Panc1 (cell line): Measurements from ENCODE around the gene PNP. TPM values are rescaled to one million over a fixed set of nuclear protein-coding genes. Genes with fewer than 3 reads are reported as not detected.

Source experiments
- ATAC-seq: fragments of 200-7000 bp; cut with Tn5 transposase; 2 replicates; pipeline ENCODE4 v1.9.1; 2020; ENCODE audit warnings: mild to moderate bottlenecking, moderate library complexity
- BruUV-seq: library from RNA; stranded (reverse); fragments of 400-500 nt; replicated peaks from 2 replicates; lab custom pipeline; 2021; lab: Mats Ljungman, UMichigan
- CTCF ChIA-PET: fragments of 300-600 bp; sonication (Branson Sonifier 250); formaldehyde crosslinking; loops from one replicate; lab custom pipeline; 2022; ENCODE audit warnings: antibody characterized with exemption; lab: Charles Lee
- POLR2A ChIA-PET: fragments of 300-600 bp; sonication (Branson Sonifier 250); formaldehyde crosslinking; loops from one replicate; lab custom pipeline; 2022; ENCODE audit warnings: antibody characterized with exemption; lab: Charles Lee
- DNase-seq: peaks from one replicate; pipeline ENCODE4 v3.0.0-alpha.2; 2010; ENCODE audit warnings: low read depth, low spot score
- H3K27ac ChIP-seq: 2 replicates; pipeline ENCODE4 v1.5.1; 2011; ENCODE audit warnings: mild to moderate bottlenecking, low read length, inconsistent platforms
- H3K27me3 ChIP-seq: fragments of 200-500 bp; sonication (Bioruptor generic); 2 replicates; pipeline ENCODE4 v1.6.0; 2014; ENCODE audit warnings: low read length, inconsistent platforms; ENCODE audit not compliant: control insufficient read depth, insufficient read depth
- H3K36me3 ChIP-seq: fragments of 200-500 bp; sonication (Bioruptor generic); 2 replicates; pipeline ENCODE4 v1.5.1; 2014; ENCODE audit warnings: inconsistent platforms, mild to moderate bottlenecking, low read length, moderate library complexity; ENCODE audit not compliant: control insufficient read depth, insufficient read depth
- H3K4me1 ChIP-seq: 2 replicates; pipeline ENCODE4 v1.5.1; 2011; ENCODE audit warnings: inconsistent platforms, mild to moderate bottlenecking, low read length, moderate library complexity; ENCODE audit not compliant: control insufficient read depth, insufficient read depth
- H3K4me3 ChIP-seq, 2 experiments: 2 replicates each; pipeline ENCODE4 v1.5.1; 2011 to 2012; ENCODE audit warnings: low read depth in 2 of 2, low read length in 2 of 2, mild to moderate bottlenecking in 2 of 2, inconsistent platforms in 1 of 2, moderate library complexity in 1 of 2
- H3K9me3 ChIP-seq: fragments of 200-500 bp; sonication (Bioruptor generic); 2 replicates; pipeline ENCODE4 v1.5.1; 2014; ENCODE audit warnings: low read depth, mild to moderate bottlenecking, inconsistent platforms, low read length, moderate library complexity; ENCODE audit not compliant: control insufficient read depth, insufficient read depth
- CTCF ChIP-seq: fragments of 450-650 bp; IDR thresholded peaks from 2 replicates; pipeline ENCODE4 v1.5.1; 2017; ENCODE audit warnings: mild to moderate bottlenecking
- POLR2AphosphoS5 ChIP-seq: IDR thresholded peaks from 2 replicates; pipeline ENCODE4 v1.6.1; 2012; ENCODE audit warnings: mild to moderate bottlenecking, low read depth, low read length, moderate library complexity
- REST ChIP-seq, 2 experiments: IDR thresholded peaks; 2 replicates each; pipeline ENCODE4 v1.6.1; 2011 to 2012; ENCODE audit warnings: low read depth in 2 of 2, control low read depth in 1 of 2, low read length in 1 of 2, mild to moderate bottlenecking in 1 of 2, moderate library complexity in 1 of 2; ENCODE audit not compliant: insufficient read depth in 1 of 2
- SIN3A ChIP-seq: IDR thresholded peaks from 2 replicates; pipeline ENCODE4 v1.6.1; 2012; ENCODE audit warnings: low read depth, mild to moderate bottlenecking, low read length, moderate library complexity, borderline replicate concordance; ENCODE audit not compliant: insufficient read depth
- TCF7L2 ChIP-seq: IDR thresholded peaks from 2 replicates; pipeline ENCODE4 v1.6.1; 2011; ENCODE audit warnings: mild to moderate bottlenecking, low read depth, low read length, inconsistent platforms
- in situ Hi-C: cut with HindIII; loops from 2 replicates; pipeline ENCODE4 v1.10.0; 2016; ENCODE audit warnings: low sequenced_read_pairs, low pct_unique_long_range_greater_than_20kb
- intact Hi-C: fragments of 100-400 bp; cut with micrococcal nuclease; formaldehyde crosslinking; loops from one replicate; pipeline ENCODE4 v1.10.0; 2022; ENCODE audit not compliant: unreplicated experiment
- total RNA-seq: library from RNA; stranded (reverse); gene quantifications from one replicate; pipeline ENCODE4 v1.2.1, GENCODE V29; 2021; ENCODE audit not compliant: unreplicated experiment

The PNP gene
- total RNA-seq, 1 experiment from 2014 or later, result 35.1 TPM

GRCh38 chr14:20456971-20457370, 12.2 kb upstream of the PNP start:
- H3K4me1 ChIP-seq, result peaks cover 33% of the 10 kb centered on the region
- intact Hi-C loops, result no loop called here
- H3K9me3 ChIP-seq, result no peaks in the 10 kb centered on the region
- no peak for ATAC-seq
- TF ChIP-seq TCF7L2, result no peak
- no peak for TF ChIP-seq CTCF
- no peak for TF ChIP-seq SIN3A
- TF ChIP-seq REST (IDR thresholded peaks at IDR 0.05; ENCODE audit: insufficient read depth in 1 of 2, low read depth in 2 of 2, low read length in 1 of 2), result no peak
- TF ChIP-seq POLR2AphosphoS5, result no peak; the same call in 1 of the 2 replicates
- in situ Hi-C loops, result no loop called here
- CTCF ChIA-PET, result no interaction called here
- H3K36me3 ChIP-seq, result peaks cover 16% of the 10 kb centered on the region
- H3K4me3 ChIP-seq, result peak overlapping the region; percentile 86 to 93; a peak in 3 of 4 replicates
- H3K27ac ChIP-seq, result peak overlapping the region; percentile 97
- no TSS peak for BruUV-seq
- no peak for DNase-seq
- H3K27me3 ChIP-seq, result no peaks in the 10 kb centered on the region
- POLR2A ChIA-PET, result no interaction called here

GRCh38 chr14:20458031-20458789, 11.0 kb upstream of the PNP start:
- no TSS peak for BruUV-seq
- ATAC-seq (no peak), DNase-seq (no peak)
- H3K27me3 ChIP-seq, result no peaks in the 10 kb centered on the region
- in situ Hi-C loops (no loop called here), intact Hi-C loops (no loop called here)
- ChIA-PET CTCF (no interaction called here), POLR2A (no interaction called here)
- TF ChIP-seq SIN3A (no peak), POLR2AphosphoS5 (peak; percentile 61; the same call in 1 of the 2 replicates), TCF7L2 (no peak)
- H3K4me1 ChIP-seq, result peaks cover 39% of the 10 kb centered on the region
- peaks cover 16% of the 10 kb centered on the region for H3K36me3 ChIP-seq
- no peak overlapping the region; the same call in 1 of the 2 replicates for H3K27ac ChIP-seq
- H3K4me3 ChIP-seq, result no peak overlapping the region
- H3K9me3 ChIP-seq, result no peaks in the 10 kb centered on the region
